ENCODE data around the gene CHMP6.
A peak's percentile ranks its signal among the peaks of the same experiment; 100 is the strongest.
"Not testable (repeated sequence)": the region's sequence is repeated elsewhere in the genome, so short reads cannot be mapped to it uniquely, and the experiment has no call there.

CHMP6 gene

GRCh38 chr17:81029859-81030258 lies 38.2 kb downstream of the CHMP6 start:
- no peak for DNase-seq (ENCODE audit: low read depth)
- in situ Hi-C loops (cut with HindIII; ENCODE audit: low sequenced_read_pairs), result no loop called here
- no peak for TF ChIP-seq CTCF (IDR thresholded peaks at IDR 0.05; ENCODE audit: low read depth, low read length, missing control alignments)
- no peak overlapping the region for H3K4me3 ChIP-seq (ENCODE audit: low read depth, low read length)

GRCh38 chr17:81030312-81030711 lies 38.7 kb downstream of the CHMP6 start:
- in situ Hi-C loops (cut with HindIII; ENCODE audit: low sequenced_read_pairs); H3K4me3 ChIP-seq (ENCODE audit: low read depth, low read length): not testable (repeated sequence)

GRCh38 chr17:81030741-81031565 lies 39.3 kb downstream of the CHMP6 start:
- H3K4me3 ChIP-seq (ENCODE audit: low read depth, low read length), result no peak overlapping the region
- in situ Hi-C loops (cut with HindIII; ENCODE audit: low sequenced_read_pairs), result no loop called here
- DNase-seq (ENCODE audit: low read depth), result no peak
- no peak for TF ChIP-seq CTCF (IDR thresholded peaks at IDR 0.05; ENCODE audit: low read depth, low read length, missing control alignments)

More at GRCh38 chr17:81030312-81030711, 38.7 kb downstream of the CHMP6 start:
- not testable (repeated sequence) for DNase-seq (ENCODE audit: low read depth)

- TF ChIP-seq CTCF (IDR thresholded peaks at IDR 0.05; ENCODE audit: low read depth, low read length, missing control alignments), result no peak
- no peak overlapping the region for H3K4me3 ChIP-seq (ENCODE audit: low read depth, low read length)
- no peak for DNase-seq (ENCODE audit: low read depth)
- in situ Hi-C loops (cut with HindIII; ENCODE audit: low sequenced_read_pairs), result no loop called here
Measured at GRCh38 chr17:81031566-81032550, 40.2 kb downstream of the CHMP6 start.

GRCh38 chr17:81032641-81033480 lies 41.2 kb downstream of the CHMP6 start:
- in situ Hi-C loops (cut with HindIII; ENCODE audit: low sequenced_read_pairs), result no loop called here
- no peak overlapping the region for H3K4me3 ChIP-seq (ENCODE audit: low read depth, low read length)
- no peak for TF ChIP-seq CTCF (IDR thresholded peaks at IDR 0.05; ENCODE audit: low read depth, low read length, missing control alignments)
- DNase-seq (ENCODE audit: low read depth), result no peak

- in situ Hi-C loops (cut with HindIII; ENCODE audit: low sequenced_read_pairs), result no loop called here
- no peak for DNase-seq (ENCODE audit: low read depth)
- no peak for TF ChIP-seq CTCF (IDR thresholded peaks at IDR 0.05; ENCODE audit: low read depth, low read length, missing control alignments)
- peak overlapping the region; percentile 56 for H3K4me3 ChIP-seq (ENCODE audit: low read depth, low read length)
Measured at GRCh38 chr17:81033535-81034167, 42.0 kb downstream of the CHMP6 start.

Data from astrocyte of the cerebellum (primary cell).